ENCODE data around the gene MAT2A. TPM values are rescaled to one million over a fixed set of nuclear protein-coding genes. Genes with fewer than 3 reads are reported as not detected.

MAT2A gene
- polyA plus RNA-seq, 1 experiment, result 409 TPM

DNA sequence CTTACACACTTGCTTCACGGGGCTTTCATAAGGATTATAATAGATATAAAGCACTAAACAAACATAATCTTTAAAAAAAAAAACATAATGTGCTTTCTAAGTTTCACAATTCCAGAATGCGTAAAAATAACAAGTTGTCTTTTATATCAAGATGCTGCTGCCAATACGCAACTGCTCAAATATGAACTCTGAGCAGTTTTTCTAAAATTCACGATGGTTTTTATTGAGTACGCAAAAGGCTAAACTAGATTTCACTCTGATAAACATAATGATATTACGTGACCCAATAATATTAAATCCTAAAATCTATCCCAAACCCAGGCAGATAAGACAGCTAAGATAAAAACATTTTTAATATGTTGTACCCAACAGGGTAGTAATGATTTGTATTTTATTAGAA lies 24.6 kb upstream of the MAT2A start:
- no peak for DNase-seq (ENCODE audit: low read depth, low spot score)
- POLR2A ChIA-PET, result no interaction called here
- no peaks in the 10 kb centered on the region for H3K27me3 ChIP-seq (ENCODE audit: control insufficient read depth, insufficient read depth, low read length)
- H3K27ac ChIP-seq (ENCODE audit: low read depth, low read length), result no peak overlapping the region
- CTCF ChIA-PET, result no interaction called here
- H3K9me3 ChIP-seq (ENCODE audit: control insufficient read depth, insufficient read depth, low read length), result no peaks in the 10 kb centered on the region
- TF ChIP-seq, protein P1, sequence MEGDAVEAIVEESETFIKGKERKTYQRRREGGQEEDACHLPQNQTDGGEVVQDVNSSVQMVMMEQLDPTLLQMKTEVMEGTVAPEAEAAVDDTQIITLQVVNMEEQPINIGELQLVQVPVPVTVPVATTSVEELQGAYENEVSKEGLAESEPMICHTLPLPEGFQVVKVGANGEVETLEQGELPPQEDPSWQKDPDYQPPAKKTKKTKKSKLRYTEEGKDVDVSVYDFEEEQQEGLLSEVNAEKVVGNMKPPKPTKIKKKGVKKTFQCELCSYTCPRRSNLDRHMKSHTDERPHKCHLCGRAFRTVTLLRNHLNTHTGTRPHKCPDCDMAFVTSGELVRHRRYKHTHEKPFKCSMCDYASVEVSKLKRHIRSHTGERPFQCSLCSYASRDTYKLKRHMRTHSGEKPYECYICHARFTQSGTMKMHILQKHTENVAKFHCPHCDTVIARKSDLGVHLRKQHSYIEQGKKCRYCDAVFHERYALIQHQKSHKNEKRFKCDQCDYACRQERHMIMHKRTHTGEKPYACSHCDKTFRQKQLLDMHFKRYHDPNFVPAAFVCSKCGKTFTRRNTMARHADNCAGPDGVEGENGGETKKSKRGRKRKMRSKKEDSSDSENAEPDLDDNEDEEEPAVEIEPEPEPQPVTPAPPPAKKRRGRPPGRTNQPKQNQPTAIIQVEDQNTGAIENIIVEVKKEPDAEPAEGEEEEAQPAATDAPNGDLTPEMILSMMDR (IDR thresholded peaks at IDR 0.05; ENCODE audit: low read depth, low read length), result no peak
- H3K4me3 ChIP-seq (ENCODE audit: low read depth, low read length), result no peak overlapping the region

- ChIA-PET POLR2A (interaction anchor here (0.6 to 1.4 kb wide), 3 partner anchors 11 to 140 kb away, joined by 3 to 8 read pairs (median 7); partner anchors contain the start of gene MAT2A), CTCF (no interaction called here)
- no peak overlapping the region for H3K27ac ChIP-seq (ENCODE audit: low read depth, low read length)
- TF ChIP-seq, protein P1 (IDR thresholded peaks at IDR 0.05; ENCODE audit: low read depth, low read length), result no peak
- DNase-seq (ENCODE audit: low read depth, low spot score), result no peak
- no peaks in the 10 kb centered on the region for H3K9me3 ChIP-seq (ENCODE audit: control insufficient read depth, insufficient read depth, low read length)
- no peaks in the 10 kb centered on the region for H3K27me3 ChIP-seq (ENCODE audit: control insufficient read depth, insufficient read depth, low read length)
- H3K4me3 ChIP-seq (ENCODE audit: low read depth, low read length), result no peak overlapping the region
Measured at GRCh38 chr2:85516653-85517389, 22.1 kb upstream of the MAT2A start.

DNA sequence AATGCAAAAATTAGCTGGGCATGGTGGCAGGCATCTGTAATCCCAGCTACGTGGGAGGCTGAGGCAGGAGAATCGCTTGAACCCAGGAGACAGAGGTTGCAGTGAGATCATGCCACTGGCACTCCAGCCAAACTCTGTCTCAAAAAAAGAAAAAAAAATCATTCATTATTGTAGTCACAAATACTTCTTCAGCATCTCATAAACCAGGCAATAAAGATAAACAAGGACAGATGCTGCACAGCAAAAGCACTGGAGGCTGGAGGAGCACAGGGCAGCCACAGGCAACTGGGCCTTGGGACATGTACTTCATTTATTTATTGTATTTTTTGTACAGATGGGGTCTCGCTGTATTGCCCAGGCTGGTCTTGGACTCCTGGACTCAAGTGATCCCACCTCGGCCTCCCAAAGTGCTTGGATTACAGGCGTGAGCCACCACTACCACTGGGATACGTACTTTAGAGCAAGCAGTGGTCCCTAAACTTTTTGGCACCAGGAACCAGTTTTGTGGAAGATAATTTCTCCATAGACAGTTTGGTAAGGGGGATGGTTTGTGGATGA lies 16.8 kb upstream of the MAT2A start:
- CTCF ChIA-PET, result no interaction called here
- H3K9me3 ChIP-seq (ENCODE audit: control insufficient read depth, insufficient read depth, low read length), result no peaks in the 10 kb centered on the region
- POLR2A ChIA-PET, result interaction anchor here (0.8 kb wide), 1 partner anchor 17 kb away, joined by 3 read pairs; the partner anchor contains the start of gene MAT2A
- H3K27ac ChIP-seq (ENCODE audit: low read depth, low read length), result no peak overlapping the region
- no peaks in the 10 kb centered on the region for H3K27me3 ChIP-seq (ENCODE audit: control insufficient read depth, insufficient read depth, low read length)
- no peak overlapping the region for H3K4me3 ChIP-seq (ENCODE audit: low read depth, low read length)
- TF ChIP-seq, protein P1 (IDR thresholded peaks at IDR 0.05; ENCODE audit: low read depth, low read length), result no peak
- no peak for DNase-seq (ENCODE audit: low read depth, low spot score)

- H3K27me3 ChIP-seq (ENCODE audit: control insufficient read depth, insufficient read depth, low read length), result no peaks in the 10 kb centered on the region
- no peak overlapping the region for H3K4me3 ChIP-seq (ENCODE audit: low read depth, low read length)
- CTCF ChIA-PET, result no interaction called here
- DNase-seq (ENCODE audit: low read depth, low spot score), result no peak
- H3K27ac ChIP-seq (ENCODE audit: low read depth, low read length), result no peak overlapping the region
- TF ChIP-seq, protein P1 (IDR thresholded peaks at IDR 0.05; ENCODE audit: low read depth, low read length), result no peak
- H3K9me3 ChIP-seq (ENCODE audit: control insufficient read depth, insufficient read depth, low read length), result no peaks in the 10 kb centered on the region
- POLR2A ChIA-PET, result interaction anchor here (1.3 to 2.2 kb wide), 4 partner anchors 12 to 17 kb away, joined by 3 to 21 read pairs (median 4); partner anchors contain the start of gene MAT2A
Measured at GRCh38 chr2:85523062-85523902, 15.7 kb upstream of the MAT2A start.

All from AG04450 (cell line).